Loucy (cell line): ENCODE results near the gene PLIN3.

Source experiments
- H2AFZ ChIP-seq: fragments of 200-600 bp; sonication (generic); 2 replicates; pipeline ENCODE4 v1.6.0; 2016; ENCODE audit warnings: antibody characterized with exemption, mild to moderate bottlenecking, low read length, moderate library complexity
- H3F3A ChIP-seq: fragments of 200-600 bp; 2 replicates; pipeline ENCODE4 v1.6.0; 2016; ENCODE audit warnings: antibody characterized with exemption, low read depth, mild to moderate bottlenecking
- H3K27me3 ChIP-seq: fragments of 200-600 bp; sonication (generic); 2 replicates; pipeline ENCODE4 v1.6.1; 2014; ENCODE audit warnings: low read length, mild to moderate bottlenecking; ENCODE audit not compliant: insufficient read depth, poor library complexity, severe bottlenecking
- H3K36me3 ChIP-seq: fragments of 200-600 bp; sonication (generic); 2 replicates; pipeline ENCODE4 v1.6.1; 2016; ENCODE audit warnings: low read length; ENCODE audit not compliant: insufficient read depth
- H3K4me1 ChIP-seq: fragments of 200-600 bp; sonication (generic); 2 replicates; pipeline ENCODE4 v1.5.1; 2014; ENCODE audit warnings: low read length, mild to moderate bottlenecking; ENCODE audit not compliant: insufficient read depth, poor library complexity, severe bottlenecking
- H3K4me2 ChIP-seq: fragments of 200-600 bp; sonication (generic); 2 replicates; pipeline ENCODE4 v1.6.0; 2014; ENCODE audit warnings: antibody characterized with exemption, low read length, low read depth, mild to moderate bottlenecking; ENCODE audit not compliant: poor library complexity, severe bottlenecking
- H3K4me3 ChIP-seq: fragments of 200-600 bp; sonication (generic); 2 replicates; pipeline ENCODE4 v1.5.1; 2014; ENCODE audit warnings: low read length, mild to moderate bottlenecking, mixed read lengths; ENCODE audit not compliant: poor library complexity, severe bottlenecking
- H3K79me2 ChIP-seq: fragments of 200-600 bp; sonication (generic); 2 replicates; pipeline ENCODE4 v1.6.1; 2014; ENCODE audit warnings: low read length; ENCODE audit not compliant: insufficient read depth
- H3K9ac ChIP-seq: fragments of 200-600 bp; sonication (generic); 2 replicates; pipeline ENCODE4 v1.6.0; 2014; ENCODE audit warnings: mild to moderate bottlenecking, low read depth, low read length, moderate library complexity; ENCODE audit not compliant: poor library complexity, severe bottlenecking
- H3K9me2 ChIP-seq: fragments of 200-600 bp; sonication (generic); replicated peaks from 2 replicates; pipeline ENCODE4 v1.6.1; 2016; ENCODE audit warnings: low read depth, low read length, mixed read lengths
- H3K9me3 ChIP-seq: fragments of 200-600 bp; sonication (generic); 2 replicates; pipeline ENCODE4 v1.6.1; 2014; ENCODE audit warnings: mild to moderate bottlenecking, antibody characterized with exemption, low read length, low read depth; ENCODE audit not compliant: insufficient read depth
- H4K20me1 ChIP-seq: fragments of 200-600 bp; sonication (generic); 2 replicates; pipeline ENCODE4 v1.6.0; 2014; ENCODE audit warnings: antibody characterized with exemption, low read length, mild to moderate bottlenecking; ENCODE audit not compliant: insufficient read depth, poor library complexity, severe bottlenecking
- CTCF ChIP-seq: fragments of 200-600 bp; sonication (generic); conservative IDR thresholded peaks from 2 replicates; pipeline ENCODE4 v1.5.1; 2014; ENCODE audit warnings: mild to moderate bottlenecking, antibody characterized with exemption, low read length
- EZH2phosphoT487 ChIP-seq: fragments of 200-600 bp; IDR thresholded peaks from 2 replicates; pipeline ENCODE4 v1.6.1; 2018; ENCODE audit warnings: antibody characterized with exemption, mild to moderate bottlenecking, moderate library complexity, borderline replicate concordance

The PLIN3 gene

GRCh38 chr19:4816950-4817278 lies 50.6 kb downstream of the PLIN3 start:
- H3K9me2 ChIP-seq, result no peaks in the 10 kb centered on the region
- TF ChIP-seq CTCF (no peak), EZH2phosphoT487 (no peak)
- H3K9me3 ChIP-seq, result no peaks in the 10 kb centered on the region
- no peak overlapping the region for H2AFZ ChIP-seq
- H3K27me3 ChIP-seq, result no peaks in the 10 kb centered on the region
- no peak overlapping the region for H3K4me3 ChIP-seq
- no peaks in the 10 kb centered on the region for H3K79me2 ChIP-seq
- no peak overlapping the region for H3K4me2 ChIP-seq
- no peaks in the 10 kb centered on the region for H3F3A ChIP-seq
- no peak overlapping the region for H3K9ac ChIP-seq
- no peaks in the 10 kb centered on the region for H4K20me1 ChIP-seq
- H3K4me1 ChIP-seq, result peaks cover 7% of the 10 kb centered on the region
- peaks cover 21% of the 10 kb centered on the region; the same call in 1 of the 2 replicates for H3K36me3 ChIP-seq

- peak overlapping the region; percentile 50 for H3K9ac ChIP-seq
- H3F3A ChIP-seq, result no peaks in the 10 kb centered on the region
- H3K4me1 ChIP-seq, result peaks cover 7% of the 10 kb centered on the region
- H3K4me2 ChIP-seq, result peak overlapping the region; percentile 63
- H3K79me2 ChIP-seq, result no peaks in the 10 kb centered on the region
- H3K36me3 ChIP-seq, result peaks cover 21% of the 10 kb centered on the region; the same call in 1 of the 2 replicates
- H3K9me2 ChIP-seq, result no peaks in the 10 kb centered on the region
- no peaks in the 10 kb centered on the region for H4K20me1 ChIP-seq
- H3K9me3 ChIP-seq, result no peaks in the 10 kb centered on the region
- H3K27me3 ChIP-seq, result no peaks in the 10 kb centered on the region
- H3K4me3 ChIP-seq, result peak overlapping the region; percentile 62
- TF ChIP-seq EZH2phosphoT487 (no peak), CTCF (no peak)
- H2AFZ ChIP-seq, result peak overlapping the region; percentile 83
Measured at GRCh38 chr19:4816202-4816949, 51.1 kb downstream of the PLIN3 start.

- no peaks in the 10 kb centered on the region for H3K9me2 ChIP-seq
- H3K4me2 ChIP-seq, result peak overlapping the region; percentile 63
- H3K27me3 ChIP-seq, result no peaks in the 10 kb centered on the region
- H2AFZ ChIP-seq, result peak overlapping the region; percentile 83
- peaks cover 21% of the 10 kb centered on the region; the same call in 1 of the 2 replicates for H3K36me3 ChIP-seq
- H3F3A ChIP-seq, result no peaks in the 10 kb centered on the region
- no peaks in the 10 kb centered on the region for H3K79me2 ChIP-seq
- H4K20me1 ChIP-seq, result no peaks in the 10 kb centered on the region
- H3K4me1 ChIP-seq, result peaks cover 7% of the 10 kb centered on the region
- H3K4me3 ChIP-seq, result peak overlapping the region; percentile 62
- no peak for TF ChIP-seq EZH2phosphoT487
- no peak for TF ChIP-seq CTCF
- H3K9me3 ChIP-seq, result no peaks in the 10 kb centered on the region
- peak overlapping the region; percentile 50 for H3K9ac ChIP-seq
Measured at GRCh38 chr19:4815426-4816201, 51.9 kb downstream of the PLIN3 start.
